T-cell (primary cell): ENCODE data around the gene PDGFC. TPM values are rescaled to one million over a fixed set of nuclear protein-coding genes. Genes with fewer than 3 reads are reported as not detected.

Source experiments
- ATAC-seq, 4 experiments: fragments of 200-7000 bp in 3 of 4; fragments of 150-1000 bp in 1 of 4; cut with Tn5 transposase; replicated peaks in 1 of 4; 1 replicate in 3 of 4; 2 replicates in 1 of 4; pipeline ENCODE4 v1.10.0; 2021; ENCODE audit warnings: moderate library complexity in 3 of 4, mild to moderate bottlenecking in 2 of 4, moderate number of reproducible peaks in 1 of 4
- CTCF ChIA-PET, 2 donors: fragments of 300-600 bp; sonication (Branson Sonifier 250); formaldehyde crosslinking; loops; one replicate each; lab custom pipeline; 2022; ENCODE audit warnings: antibody characterized with exemption in 2 of 2; lab: Charles Lee
- POLR2A ChIA-PET, 2 donors: fragments of 300-600 bp; sonication (Branson Sonifier 250); formaldehyde crosslinking; loops; one replicate each; lab custom pipeline; 2022; ENCODE audit warnings: antibody characterized with exemption in 2 of 2; lab: Charles Lee
- DNase-seq, 35 experiments: peaks; one replicate each; pipeline versions ENCODE4 v3.0.0 to v3.0.0-alpha.2; 2013 to 2023
- H3K27ac ChIP-seq: one replicate; pipeline ENCODE4 v1.5.1; 2013; ENCODE audit warnings: low read length
- H3K27me3 ChIP-seq, 2 experiments: replicated peaks in 1 of 2; 1 replicate in 1 of 2; 2 replicates in 1 of 2; pipeline versions ENCODE4 v1.6.1 to v1.7.0; 2013; ENCODE audit warnings: low read length in 1 of 2, mixed read lengths in 1 of 2; ENCODE audit not compliant: control insufficient read depth in 2 of 2, insufficient read depth in 2 of 2; ENCODE audit errors: extremely low read depth in 1 of 2
- H3K36me3 ChIP-seq, 2 donors: 1 replicate in 1 of 2; 2 replicates in 1 of 2; pipeline versions ENCODE4 v1.6.1 to v1.7.0; 2013; ENCODE audit warnings: low read length in 1 of 2; ENCODE audit not compliant: control insufficient read depth in 2 of 2, insufficient read depth in 1 of 2; ENCODE audit errors: extremely low read depth in 1 of 2
- H3K4me1 ChIP-seq, 2 experiments: 1 replicate in 1 of 2; 2 replicates in 1 of 2; pipeline versions ENCODE4 v1.6.1 to v1.7.0; 2013; ENCODE audit warnings: low read length in 2 of 2, mixed read lengths in 1 of 2; ENCODE audit not compliant: insufficient read depth in 2 of 2, control insufficient read depth in 1 of 2; ENCODE audit errors: extremely low read depth in 1 of 2
- H3K4me3 ChIP-seq, 2 donors: 1 replicate in 1 of 2; 2 replicates in 1 of 2; pipeline versions ENCODE4 v1.5.1 to v1.7.0; 2013; ENCODE audit warnings: mild to moderate bottlenecking in 2 of 2, low read length in 1 of 2, moderate library complexity in 1 of 2; ENCODE audit not compliant: control insufficient read depth in 1 of 2; ENCODE audit errors: extremely low read depth in 1 of 2
- H3K9me3 ChIP-seq: 2 replicates; pipeline ENCODE4 v1.7.0; 2013
- H3K27ac Mint-ChIP-seq, 2 donors: one replicate each; pipeline ENCODE4 v1.8.0; 2020 to 2021; ENCODE audit warnings: mild to moderate bottlenecking in 2 of 2, mixed read lengths in 2 of 2
- H3K27me3 Mint-ChIP-seq, 2 donors: one replicate each; pipeline ENCODE4 v1.8.0; 2021 to 2022; ENCODE audit warnings: mixed read lengths in 2 of 2
- H3K36me3 Mint-ChIP-seq: one replicate; pipeline ENCODE4 v1.8.0; 2021; ENCODE audit warnings: mixed read lengths
- H3K4me1 Mint-ChIP-seq, 3 donors: one replicate each; pipeline ENCODE4 v1.8.0; 2020 to 2022; ENCODE audit warnings: mixed read lengths in 3 of 3, mild to moderate bottlenecking in 1 of 3
- H3K4me3 Mint-ChIP-seq, 3 donors: one replicate each; pipeline ENCODE4 v1.8.0; 2020 to 2022; ENCODE audit warnings: mild to moderate bottlenecking in 3 of 3, mixed read lengths in 3 of 3, moderate library complexity in 3 of 3
- H3K9me3 Mint-ChIP-seq, 3 donors: one replicate each; pipeline ENCODE4 v1.8.0; 2020 to 2022; ENCODE audit warnings: mixed read lengths in 3 of 3
- WGBS: methylation state at CpG from one replicate; pipeline ENCODE4 v1.1.5; 2013; ENCODE audit warnings: missing lambda C conversion rate; ENCODE audit not compliant: insufficient coverage; 5-methylcytosine and 5-hydroxymethylcytosine counted together
- total RNA-seq, 35 experiments: library from RNA in 6 of 35; stranded (reverse) in 6 of 35; fragments of 120-200 nt in 1 of 35; gene quantifications; one replicate each; pipeline versions ENCODE4 v1.2.1 to v1.2.4 and lab custom pipeline; 2013 to 2026

Gene PDGFC
- total RNA-seq, 5 donors from 2014 or later (not counting 1 experiment from before 2014, with no cell fraction given) = 0.12 to 1.5 (median 0.47) TPM

- no peaks in the 10 kb centered on the region for H3K9me3 ChIP-seq
- H3K27ac Mint-ChIP-seq = no peak overlapping the region
- peaks cover 2 to 4% of the 10 kb centered on the region in 2 donors for H3K27me3 Mint-ChIP-seq
- no peak for DNase-seq
- CTCF ChIA-PET = no interaction called here
- no peak overlapping the region for H3K4me3 Mint-ChIP-seq
- H3K4me1 Mint-ChIP-seq = no peaks in the 10 kb centered on the region
- H3K27me3 ChIP-seq = no peaks in the 10 kb centered on the region
- no peak for ATAC-seq
- H3K27ac ChIP-seq = no peak overlapping the region
- POLR2A ChIA-PET = no interaction called here
- no peak overlapping the region for H3K4me3 ChIP-seq
- no peaks in the 10 kb centered on the region for H3K36me3 Mint-ChIP-seq
- H3K4me1 ChIP-seq = no peaks in the 10 kb centered on the region
- no peaks in the 10 kb centered on the region for H3K36me3 ChIP-seq
- H3K9me3 Mint-ChIP-seq = peaks cover 0 to 8% (median 4%) of the 10 kb centered on the region in 3 donors
- 13% methylated on average over 2 of the region's 3 CpGs for WGBS
Measured at GRCh38 chr4:156962058-156962358, 9.6 kb downstream of the PDGFC start.

- Mint-ChIP-seq H3K36me3 (no peaks in the 10 kb centered on the region), H3K27ac (no peak overlapping the region), H3K27me3 (peaks cover 0 to 2% of the 10 kb centered on the region in 2 donors), H3K4me3 (no peak overlapping the region), H3K4me1 (no peaks in the 10 kb centered on the region), H3K9me3 (peaks cover 0 to 5% (median 0%) of the 10 kb centered on the region in 3 donors)
- H3K27me3 ChIP-seq = no peaks in the 10 kb centered on the region
- no peaks in the 10 kb centered on the region for H3K36me3 ChIP-seq
- H3K4me3 ChIP-seq = no peak overlapping the region
- DNase-seq (no peak), ATAC-seq (no peak)
- 40% methylated on average over 1 of the region's 9 CpGs for WGBS
- no peak overlapping the region for H3K27ac ChIP-seq
- ChIA-PET POLR2A (no interaction called here), CTCF (no interaction called here)
- H3K4me1 ChIP-seq = no peaks in the 10 kb centered on the region
- H3K9me3 ChIP-seq = no peaks in the 10 kb centered on the region
Measured at GRCh38 chr4:156961196-156962057, 10.2 kb downstream of the PDGFC start.

GRCh38 chr4:156959298-156959702 lies 12.3 kb downstream of the PDGFC start:
- ChIA-PET CTCF (no interaction called here), POLR2A (no interaction called here)
- Mint-ChIP-seq H3K27me3 (no peaks in the 10 kb centered on the region), H3K4me3 (no peak overlapping the region), H3K4me1 (no peaks in the 10 kb centered on the region), H3K36me3 (no peaks in the 10 kb centered on the region), H3K27ac (no peak overlapping the region), H3K9me3 (peaks cover 0 to 4% (median 4%) of the 10 kb centered on the region in 3 donors)
- Histone ChIP-seq H3K36me3 (no peaks in the 10 kb centered on the region), H3K27me3 (no peaks in the 10 kb centered on the region), H3K4me1 (no peaks in the 10 kb centered on the region), H3K27ac (no peak overlapping the region), H3K4me3 (no peak overlapping the region), H3K9me3 (no peaks in the 10 kb centered on the region)
- DNase-seq (no peak), ATAC-seq (no peak)
- 67% methylated on average over 1 of the region's 3 CpGs for WGBS

GRCh38 chr4:156958276-156959074 lies 13.1 kb downstream of the PDGFC start:
- no peaks in the 10 kb centered on the region for H3K4me1 Mint-ChIP-seq
- 20% methylated on average over 1 of the region's 2 CpGs for WGBS
- H3K36me3 Mint-ChIP-seq = no peaks in the 10 kb centered on the region
- no peaks in the 10 kb centered on the region for H3K27me3 ChIP-seq
- H3K9me3 ChIP-seq = no peaks in the 10 kb centered on the region
- no peak overlapping the region for H3K4me3 ChIP-seq
- no peaks in the 10 kb centered on the region for H3K27me3 Mint-ChIP-seq
- H3K27ac Mint-ChIP-seq = no peak overlapping the region
- ChIA-PET CTCF (interaction anchor here in 1 of 2 donors (0.7 kb wide), 1 partner anchor 97 kb away, joined by 12 read pairs; no protein-coding TSS in a partner anchor), POLR2A (no interaction called here)
- no peaks in the 10 kb centered on the region for H3K4me1 ChIP-seq
- DNase-seq (no peak), ATAC-seq (no peak)
- no peak overlapping the region for H3K27ac ChIP-seq
- H3K36me3 ChIP-seq = no peaks in the 10 kb centered on the region
- no peak overlapping the region for H3K4me3 Mint-ChIP-seq
- peaks cover 0 to 4% (median 4%) of the 10 kb centered on the region in 3 donors for H3K9me3 Mint-ChIP-seq

GRCh38 chr4:156957556-156957955 lies 14.0 kb downstream of the PDGFC start:
- CTCF ChIA-PET = interaction anchor here in 1 of 2 donors (0.7 kb wide), 1 partner anchor 98 kb away, joined by 12 read pairs; no protein-coding TSS in a partner anchor
- Histone ChIP-seq H3K4me1 (no peaks in the 10 kb centered on the region), H3K36me3 (no peaks in the 10 kb centered on the region), H3K27ac (no peak overlapping the region), H3K4me3 (no peak overlapping the region), H3K9me3 (no peaks in the 10 kb centered on the region), H3K27me3 (no peaks in the 10 kb centered on the region)
- 89% methylated on average over 3 of the region's 3 CpGs for WGBS
- Mint-ChIP-seq H3K27ac (no peak overlapping the region), H3K4me1 (no peaks in the 10 kb centered on the region), H3K4me3 (no peak overlapping the region), H3K9me3 (peaks cover 0 to 4% (median 4%) of the 10 kb centered on the region in 3 donors), H3K36me3 (no peaks in the 10 kb centered on the region), H3K27me3 (no peaks in the 10 kb centered on the region)
- DNase-seq (no peak), ATAC-seq (no peak)
- POLR2A ChIA-PET = no interaction called here

GRCh38 chr4:156956826-156957368 lies 14.7 kb downstream of the PDGFC start:
- no peaks in the 10 kb centered on the region for H3K27me3 Mint-ChIP-seq
- no peaks in the 10 kb centered on the region for H3K36me3 Mint-ChIP-seq
- Histone ChIP-seq H3K27ac (no peak overlapping the region), H3K9me3 (no peaks in the 10 kb centered on the region), H3K4me3 (no peak overlapping the region), H3K27me3 (no peaks in the 10 kb centered on the region), H3K4me1 (no peaks in the 10 kb centered on the region), H3K36me3 (no peaks in the 10 kb centered on the region)
- ATAC-seq (no peak), DNase-seq (no peak)
- H3K27ac Mint-ChIP-seq = no peak overlapping the region
- no peak overlapping the region for H3K4me3 Mint-ChIP-seq
- 55% methylated on average over 3 of the region's 6 CpGs for WGBS
- peaks cover 0 to 4% (median 4%) of the 10 kb centered on the region in 3 donors for H3K9me3 Mint-ChIP-seq
- no peaks in the 10 kb centered on the region for H3K4me1 Mint-ChIP-seq
- CTCF ChIA-PET = no interaction called here
- POLR2A ChIA-PET = interaction anchor here in 1 of 2 donors (0.5 kb wide), 1 partner anchor 10 kb away, joined by 3 read pairs; no protein-coding TSS in a partner anchor
